Activated naive CD8-positive, alpha-beta T cell treated with anti-CD3 and anti-CD28 coated beads for 36 hours (primary cell): Measurements from ENCODE around the gene CRYBA1. TPM values are rescaled to one million over a fixed set of nuclear protein-coding genes. Genes with fewer than 3 reads are reported as not detected.
"Not testable (repeated sequence)": the region's sequence is repeated elsewhere in the genome, so short reads cannot be mapped to it uniquely, and the experiment has no call there.

Experiments
- DNase-seq: peaks from one replicate; pipeline ENCODE4 v3.0.0; 2021
- H3K27ac Mint-ChIP-seq: one replicate; pipeline ENCODE4 v1.8.0; 2022; ENCODE audit warnings: mild to moderate bottlenecking, moderate library complexity, mixed read lengths
- H3K27me3 Mint-ChIP-seq: one replicate; pipeline ENCODE4 v1.8.0; 2022; ENCODE audit warnings: mild to moderate bottlenecking, mixed read lengths
- H3K36me3 Mint-ChIP-seq: one replicate; pipeline ENCODE4 v1.8.0; 2021; ENCODE audit warnings: mild to moderate bottlenecking, mixed read lengths
- H3K4me1 Mint-ChIP-seq: one replicate; pipeline ENCODE4 v1.8.0; 2021; ENCODE audit warnings: mixed read lengths
- H3K4me3 Mint-ChIP-seq: one replicate; pipeline ENCODE4 v1.8.0; 2022; ENCODE audit warnings: mild to moderate bottlenecking, moderate library complexity, mixed read lengths
- H3K9me3 Mint-ChIP-seq: one replicate; pipeline ENCODE4 v1.8.0; 2022; ENCODE audit warnings: mixed read lengths
- total RNA-seq, 2 experiments: library from RNA; stranded (reverse); gene quantifications; one replicate each; pipeline ENCODE4 v1.2.3, GENCODE V29; 2021

Gene CRYBA1
- total RNA-seq = not detected

- Mint-ChIP-seq H3K9me3 (no peaks in the 10 kb centered on the region), H3K27me3 (no peaks in the 10 kb centered on the region), H3K27ac (no peak within 1 kb of the TSS), H3K36me3 (no peaks in the 10 kb centered on the region), H3K4me1 (no peaks in the 10 kb centered on the region), H3K4me3 (no peak within 1 kb of the TSS)
- DNase-seq = no peak
These were observed at the start of gene CRYBA1 for GRCh38 chr17:29246628-29247027. Gene CRYBA1, plus strand, starts transcription at chr17:29246859. Its CDS starts 5 bp downstream, at chr17:29246864.

- no peak for DNase-seq
- Mint-ChIP-seq H3K27me3 (peaks cover 5% of the 10 kb centered on the region), H3K9me3 (no peaks in the 10 kb centered on the region), H3K4me1 (peaks cover 6% of the 10 kb centered on the region), H3K4me3 (no peak overlapping the region), H3K36me3 (no peaks in the 10 kb centered on the region), H3K27ac (no peak overlapping the region)
These were observed 49.0 kb upstream of the CRYBA1 start for GRCh38 chr17:29197516-29198272.

GRCh38 chr17:29204068-29204804 lies 42.4 kb upstream of the CRYBA1 start:
- H3K27ac Mint-ChIP-seq, H3K4me3 Mint-ChIP-seq, H3K4me1 Mint-ChIP-seq, DNase-seq, H3K36me3 Mint-ChIP-seq, H3K9me3 Mint-ChIP-seq: not testable (repeated sequence)
- peaks cover 12% of the 10 kb centered on the region for H3K27me3 Mint-ChIP-seq

- no peak for DNase-seq
- H3K27me3 Mint-ChIP-seq = peaks cover 12% of the 10 kb centered on the region
- H3K4me1 Mint-ChIP-seq = no peaks in the 10 kb centered on the region
- H3K9me3 Mint-ChIP-seq = no peaks in the 10 kb centered on the region
- no peak overlapping the region for H3K27ac Mint-ChIP-seq
- H3K4me3 Mint-ChIP-seq = no peak overlapping the region
- H3K36me3 Mint-ChIP-seq = no peaks in the 10 kb centered on the region
These were observed 41.6 kb upstream of the CRYBA1 start for GRCh38 chr17:29205047-29205446.

GRCh38 chr17:29207975-29208374 lies 38.7 kb upstream of the CRYBA1 start:
- DNase-seq = no peak
- Mint-ChIP-seq H3K4me1 (no peaks in the 10 kb centered on the region), H3K36me3 (no peaks in the 10 kb centered on the region), H3K27me3 (peaks cover 9% of the 10 kb centered on the region), H3K9me3 (no peaks in the 10 kb centered on the region), H3K27ac (no peak overlapping the region), H3K4me3 (no peak overlapping the region)

- Mint-ChIP-seq H3K4me1 (no peaks in the 10 kb centered on the region), H3K4me3 (no peak overlapping the region), H3K36me3 (no peaks in the 10 kb centered on the region), H3K9me3 (no peaks in the 10 kb centered on the region), H3K27me3 (peaks cover 7% of the 10 kb centered on the region), H3K27ac (no peak overlapping the region)
- no peak for DNase-seq
These were observed 37.6 kb upstream of the CRYBA1 start for GRCh38 chr17:29209073-29209472.

DNA sequence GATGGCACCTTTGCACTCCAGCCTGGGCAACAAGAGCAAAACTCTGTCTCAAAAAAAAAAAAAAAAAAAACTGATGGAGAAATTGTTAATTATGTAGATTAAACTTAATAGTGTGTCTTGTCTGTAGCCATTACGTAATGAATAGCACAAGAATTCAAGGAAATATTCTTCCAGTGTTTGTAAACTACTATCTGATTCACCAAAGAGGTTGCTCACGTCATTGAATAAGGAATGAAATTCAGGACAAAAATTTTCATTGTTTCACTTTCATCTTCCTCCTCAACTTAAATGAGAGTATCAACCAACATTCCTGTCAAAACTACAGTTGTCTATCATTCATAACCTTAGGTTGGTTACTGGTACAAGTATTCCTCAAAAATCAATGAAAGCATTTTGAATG lies 35.8 kb upstream of the CRYBA1 start:
- no peak overlapping the region for H3K27ac Mint-ChIP-seq
- H3K4me3 Mint-ChIP-seq = no peak overlapping the region
- no peaks in the 10 kb centered on the region for H3K4me1 Mint-ChIP-seq
- H3K27me3 Mint-ChIP-seq = no peaks in the 10 kb centered on the region
- DNase-seq = no peak
- no peaks in the 10 kb centered on the region for H3K36me3 Mint-ChIP-seq
- H3K9me3 Mint-ChIP-seq = no peaks in the 10 kb centered on the region

DNA sequence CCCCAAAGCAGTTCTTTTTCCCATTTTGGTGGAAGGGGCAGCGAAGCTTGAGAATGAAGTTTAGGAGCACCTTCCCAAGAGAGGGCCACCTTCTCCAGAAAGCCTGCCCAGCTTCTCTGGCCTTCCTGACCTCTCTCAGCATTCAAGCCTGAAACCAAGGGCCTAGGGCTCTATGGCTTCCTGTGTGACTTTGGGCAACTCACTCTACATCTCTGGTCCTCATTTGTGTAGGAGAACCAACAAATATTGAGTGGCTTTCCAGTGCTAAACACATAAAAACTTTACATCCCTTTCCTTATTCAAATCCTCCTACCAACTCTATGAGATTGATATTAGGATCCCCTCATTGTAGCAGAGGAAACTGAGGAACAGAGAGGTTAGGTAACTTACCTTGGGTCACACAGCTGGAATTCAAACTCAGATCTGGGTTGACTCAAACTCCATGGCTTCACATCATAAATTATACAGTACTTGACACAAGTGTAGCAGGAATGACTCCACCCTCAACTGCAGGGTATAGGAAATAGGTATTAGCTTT lies 34.5 kb upstream of the CRYBA1 start:
- no peaks in the 10 kb centered on the region for H3K9me3 Mint-ChIP-seq
- H3K36me3 Mint-ChIP-seq = no peaks in the 10 kb centered on the region
- H3K27me3 Mint-ChIP-seq = no peaks in the 10 kb centered on the region

GRCh38 chr17:29212681-29213121 lies 34.0 kb upstream of the CRYBA1 start:
- Mint-ChIP-seq H3K27ac (no peak overlapping the region), H3K27me3 (no peaks in the 10 kb centered on the region), H3K36me3 (no peaks in the 10 kb centered on the region), H3K9me3 (no peaks in the 10 kb centered on the region), H3K4me1 (no peaks in the 10 kb centered on the region), H3K4me3 (no peak overlapping the region)
- no peak for DNase-seq

More for the DNA sequence above, 34.5 kb upstream of the CRYBA1 start:
- Mint-ChIP-seq H3K4me1 (no peaks in the 10 kb centered on the region), H3K4me3 (no peak overlapping the region), H3K27ac (no peak overlapping the region)
- no peak for DNase-seq

GRCh38 chr17:29214215-29215146 lies 32.2 kb upstream of the CRYBA1 start:
- no peak overlapping the region for H3K27ac Mint-ChIP-seq
- peaks cover under 1% of the 10 kb centered on the region for H3K4me1 Mint-ChIP-seq
- no peak for DNase-seq
- no peaks in the 10 kb centered on the region for H3K36me3 Mint-ChIP-seq
- H3K4me3 Mint-ChIP-seq = no peak overlapping the region
- H3K9me3 Mint-ChIP-seq = no peaks in the 10 kb centered on the region
- H3K27me3 Mint-ChIP-seq = no peaks in the 10 kb centered on the region

- Mint-ChIP-seq H3K36me3 (no peaks in the 10 kb centered on the region), H3K27ac (no peak overlapping the region), H3K4me3 (no peak overlapping the region), H3K27me3 (peaks cover 3% of the 10 kb centered on the region), H3K4me1 (peaks cover 4% of the 10 kb centered on the region), H3K9me3 (no peaks in the 10 kb centered on the region)
- DNase-seq = no peak
These were observed 31.5 kb upstream of the CRYBA1 start for GRCh38 chr17:29215174-29215573.

DNA sequence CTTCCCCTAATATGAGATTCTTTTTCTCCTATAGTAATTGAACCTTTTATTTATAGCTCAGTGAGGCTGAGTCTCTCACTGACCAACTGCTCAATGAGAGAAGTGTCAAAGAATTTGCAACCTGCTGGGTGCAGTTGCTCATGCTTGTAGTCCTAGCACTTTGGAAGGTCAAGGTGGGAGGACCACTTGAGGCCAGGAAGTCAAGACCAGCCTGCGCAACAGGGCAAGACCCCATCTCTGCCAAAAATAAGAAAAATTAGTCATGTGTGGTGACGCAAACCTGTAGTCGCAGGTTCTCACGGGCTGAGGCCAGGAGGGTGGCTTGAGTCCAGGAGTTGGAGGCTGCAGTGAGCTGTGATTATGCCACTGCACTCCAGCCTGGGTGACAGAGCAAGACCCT lies 30.9 kb upstream of the CRYBA1 start:
- H3K27me3 Mint-ChIP-seq = peaks cover 3% of the 10 kb centered on the region
- no peak overlapping the region for H3K27ac Mint-ChIP-seq
- no peaks in the 10 kb centered on the region for H3K9me3 Mint-ChIP-seq
- no peak for DNase-seq
- H3K4me3 Mint-ChIP-seq = no peak overlapping the region
- no peaks in the 10 kb centered on the region for H3K36me3 Mint-ChIP-seq
- peaks cover 4% of the 10 kb centered on the region for H3K4me1 Mint-ChIP-seq

- no peak overlapping the region for H3K4me3 Mint-ChIP-seq
- H3K4me1 Mint-ChIP-seq = peaks cover 4% of the 10 kb centered on the region
- peaks cover 3% of the 10 kb centered on the region for H3K27me3 Mint-ChIP-seq
- no peaks in the 10 kb centered on the region for H3K36me3 Mint-ChIP-seq
- no peak overlapping the region for H3K27ac Mint-ChIP-seq
- no peaks in the 10 kb centered on the region for H3K9me3 Mint-ChIP-seq
- DNase-seq = no peak
These were observed 30.5 kb upstream of the CRYBA1 start for GRCh38 chr17:29216181-29216580.

DNA sequence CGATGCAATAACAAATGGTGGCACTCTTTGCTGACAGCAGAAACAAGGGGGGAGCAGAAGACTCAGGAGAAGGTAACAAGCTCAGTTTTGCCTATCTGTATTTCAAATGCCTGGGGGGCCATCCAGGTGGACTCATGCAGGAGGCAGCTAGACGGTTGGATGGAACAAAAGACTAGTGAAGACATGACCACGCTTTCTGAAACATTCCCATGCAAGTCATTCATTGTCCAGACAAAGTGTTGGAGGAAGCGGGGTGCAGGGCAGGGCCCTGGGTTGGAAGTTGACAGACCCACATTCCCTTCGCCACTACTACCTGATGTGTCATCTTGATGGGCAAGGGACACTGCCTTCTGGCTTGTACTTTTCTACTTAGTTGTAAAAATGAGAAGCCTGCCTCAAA lies 29.8 kb upstream of the CRYBA1 start:
- Mint-ChIP-seq H3K27ac (no peak overlapping the region), H3K36me3 (no peaks in the 10 kb centered on the region), H3K27me3 (peaks cover 3% of the 10 kb centered on the region), H3K4me3 (no peak overlapping the region), H3K9me3 (no peaks in the 10 kb centered on the region), H3K4me1 (peaks cover 4% of the 10 kb centered on the region)
- no peak for DNase-seq
